CD4-positive, alpha-beta T cell treated with Interleukin-6 at 100 ng/mL for 8 hours (primary cell): ENCODE data around the gene NFYC.

Source experiments
- DNase-seq: peaks from one replicate; pipeline ENCODE4 v3.0.0-alpha.2; 2020; ENCODE audit warnings: mixed read lengths, low spot score

NFYC gene

DNA sequence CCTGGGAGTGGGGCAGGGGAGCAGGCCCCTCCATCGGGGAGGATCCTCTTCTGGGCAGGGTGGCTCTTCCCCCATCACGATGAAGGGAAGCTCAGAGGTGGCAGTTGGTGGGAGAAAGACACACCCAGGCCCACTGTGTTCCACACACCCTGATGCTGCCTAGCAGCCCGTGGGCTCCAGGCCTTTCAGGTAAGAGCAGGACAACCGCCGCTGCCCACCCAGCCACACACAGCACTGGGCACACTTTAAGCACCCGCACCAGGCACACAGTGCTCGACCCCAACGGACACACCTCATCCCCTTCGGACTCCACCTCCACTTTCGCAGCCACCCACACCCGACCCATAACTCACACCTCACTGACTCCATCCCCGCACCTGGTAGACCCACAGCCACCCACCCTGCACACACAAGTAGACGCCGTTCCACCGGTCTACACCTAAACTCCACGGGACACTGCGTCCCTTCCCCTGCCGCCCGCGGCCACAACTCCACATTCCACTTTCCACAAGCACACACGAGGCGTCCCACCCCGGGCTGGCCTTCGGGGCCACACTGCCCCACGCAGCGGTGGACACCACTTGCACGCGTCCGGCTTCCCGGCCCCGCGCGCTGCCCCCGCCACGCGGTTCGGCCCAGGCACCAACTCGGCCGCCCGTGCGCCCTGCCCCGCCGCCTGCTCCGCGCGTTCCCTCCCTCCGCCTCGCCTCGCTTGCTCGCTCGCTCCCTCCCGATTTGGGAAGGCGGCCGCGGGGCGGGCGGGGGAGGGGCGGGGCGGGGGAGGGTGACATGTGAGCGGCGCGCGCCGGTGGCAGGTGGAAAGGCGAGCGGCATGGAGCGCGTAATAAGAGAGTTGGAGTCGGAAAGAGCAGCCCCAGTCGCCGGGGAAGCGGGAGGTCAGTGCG lies 91.7 kb downstream of the NFYC start, which contains the start of gene KCNQ4:
Gene KCNQ4, plus strand, starts transcription at position 787 of the 905 bp plus-strand sequence. CDS start 307 bp downstream, outside the sequence.
- no peak for DNase-seq

GRCh38 chr1:40784141-40784770 lies 92.8 kb downstream of the NFYC start:
- DNase-seq = no peak

- DNase-seq = no peak
These were observed 93.3 kb downstream of the NFYC start for GRCh38 chr1:40784771-40785151.

DNA sequence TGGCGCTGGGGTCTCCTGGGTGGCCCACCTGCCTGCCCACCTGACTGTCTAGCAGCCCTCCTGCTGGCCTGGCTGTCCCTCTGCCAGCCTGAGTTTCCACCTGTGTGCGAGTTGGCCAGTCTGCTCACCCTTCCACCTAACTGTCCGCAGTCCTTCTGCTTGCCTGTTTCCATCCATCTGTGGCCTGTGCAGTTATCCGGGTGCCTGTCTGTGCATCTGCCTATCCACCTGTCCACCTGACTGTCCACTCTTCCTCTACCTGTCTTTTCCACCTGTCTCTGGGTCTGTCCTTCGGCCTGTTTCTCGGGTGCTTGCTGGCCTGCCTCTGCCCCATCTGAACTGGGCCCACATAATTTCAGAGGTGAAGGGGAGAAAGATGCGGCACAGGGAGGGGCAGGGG lies 93.9 kb downstream of the NFYC start:
- no peak for DNase-seq

DNA sequence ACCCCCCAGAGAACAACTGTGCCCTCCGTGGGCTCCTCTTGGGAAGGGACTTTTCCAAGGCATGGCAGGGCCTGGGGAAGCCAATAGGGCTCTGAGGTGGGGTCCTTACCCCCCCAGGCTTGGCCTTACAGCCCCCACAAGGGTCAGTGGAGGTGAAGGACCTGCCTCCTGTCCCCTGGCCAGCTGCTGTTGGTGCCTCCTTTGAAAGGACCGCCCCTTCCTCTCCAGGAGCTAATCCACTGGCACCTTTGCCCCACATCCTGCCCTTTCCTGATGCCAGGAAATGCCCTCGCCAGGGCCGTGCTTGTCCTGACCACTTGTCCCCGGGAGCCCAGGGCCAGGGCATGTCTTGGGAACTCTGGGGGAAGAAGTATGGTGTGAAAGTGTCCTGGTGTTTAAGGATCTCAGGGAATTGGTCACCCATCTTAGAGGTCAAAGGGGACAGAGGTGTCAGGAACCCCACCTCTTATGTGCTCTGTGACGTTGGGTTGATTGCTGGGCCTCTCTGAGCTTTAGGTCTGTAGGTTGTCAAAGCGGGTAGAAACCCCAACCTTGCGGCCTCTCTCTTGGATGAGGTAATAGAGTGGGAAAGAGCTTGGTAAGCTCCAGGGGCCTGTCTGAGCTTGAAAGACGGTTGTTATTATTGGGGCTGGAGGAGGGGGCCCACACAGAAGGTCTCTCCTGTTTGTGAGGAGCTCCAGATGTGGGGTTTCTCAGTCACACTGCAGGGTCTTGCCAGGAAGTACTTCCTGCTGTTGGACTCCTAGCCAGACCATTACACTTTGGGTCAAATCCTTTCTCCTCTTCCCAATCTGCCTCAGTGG lies 94.9 kb downstream of the NFYC start:
- no peak for DNase-seq

GRCh38 chr1:40786995-40787705 lies 95.6 kb downstream of the NFYC start:
- DNase-seq = no peak

DNA sequence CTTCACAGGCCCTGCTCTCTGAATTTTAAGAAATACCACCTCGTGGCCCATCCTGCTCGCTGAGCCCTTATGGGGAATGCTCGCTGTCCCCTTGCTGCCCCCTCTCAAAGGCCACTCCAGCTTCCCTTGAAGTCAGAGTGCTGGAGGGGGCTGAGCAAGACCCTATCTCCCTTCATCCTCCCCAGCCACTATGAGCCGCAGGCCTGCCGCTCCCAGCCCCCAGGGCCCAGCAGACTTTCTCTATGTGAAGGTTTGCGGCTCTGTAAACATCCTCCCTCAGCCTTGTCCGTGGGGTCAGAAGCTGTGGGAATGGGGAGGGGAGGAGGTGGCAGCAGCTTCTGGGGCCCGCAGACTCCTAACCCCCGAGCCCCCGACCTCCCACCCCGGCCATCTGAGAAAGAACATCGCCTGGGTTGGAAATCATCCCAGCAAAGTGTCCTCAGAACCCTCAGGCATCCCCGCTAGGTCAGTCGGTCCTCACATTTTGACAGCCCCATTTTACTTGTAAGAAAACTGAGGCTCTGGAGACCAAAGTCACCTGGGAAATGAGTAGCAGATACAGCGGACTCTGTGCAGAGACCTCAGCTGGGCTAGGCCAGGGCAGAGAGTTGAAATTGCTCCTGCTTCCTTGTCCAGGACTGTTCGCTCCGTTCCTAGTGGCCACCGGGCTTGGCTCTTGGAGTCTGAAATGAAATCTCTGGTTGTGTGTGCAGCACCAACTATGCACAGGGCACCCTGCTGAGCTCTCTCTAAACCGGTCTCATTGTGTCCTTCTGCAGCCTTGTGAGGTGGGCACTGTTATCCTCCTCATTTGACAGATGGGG lies 96.4 kb downstream of the NFYC start:
- DNase-seq = no peak

GRCh38 chr1:40788561-40789341 lies 97.2 kb downstream of the NFYC start:
- no peak for DNase-seq

DNA sequence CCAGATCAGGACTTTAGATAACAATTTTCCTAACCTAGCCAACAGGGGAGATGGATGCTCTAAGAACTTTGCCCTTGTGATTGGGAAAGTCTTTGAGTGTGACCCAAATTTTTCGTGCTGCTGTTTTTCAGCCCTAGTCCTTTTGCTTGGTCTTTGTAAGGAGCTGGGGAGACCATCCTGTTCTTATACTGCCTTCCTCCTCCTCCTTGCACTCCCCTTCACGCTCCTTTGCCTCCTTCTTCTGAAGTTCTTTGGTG lies 97.8 kb downstream of the NFYC start:
- DNase-seq = no peak

DNA sequence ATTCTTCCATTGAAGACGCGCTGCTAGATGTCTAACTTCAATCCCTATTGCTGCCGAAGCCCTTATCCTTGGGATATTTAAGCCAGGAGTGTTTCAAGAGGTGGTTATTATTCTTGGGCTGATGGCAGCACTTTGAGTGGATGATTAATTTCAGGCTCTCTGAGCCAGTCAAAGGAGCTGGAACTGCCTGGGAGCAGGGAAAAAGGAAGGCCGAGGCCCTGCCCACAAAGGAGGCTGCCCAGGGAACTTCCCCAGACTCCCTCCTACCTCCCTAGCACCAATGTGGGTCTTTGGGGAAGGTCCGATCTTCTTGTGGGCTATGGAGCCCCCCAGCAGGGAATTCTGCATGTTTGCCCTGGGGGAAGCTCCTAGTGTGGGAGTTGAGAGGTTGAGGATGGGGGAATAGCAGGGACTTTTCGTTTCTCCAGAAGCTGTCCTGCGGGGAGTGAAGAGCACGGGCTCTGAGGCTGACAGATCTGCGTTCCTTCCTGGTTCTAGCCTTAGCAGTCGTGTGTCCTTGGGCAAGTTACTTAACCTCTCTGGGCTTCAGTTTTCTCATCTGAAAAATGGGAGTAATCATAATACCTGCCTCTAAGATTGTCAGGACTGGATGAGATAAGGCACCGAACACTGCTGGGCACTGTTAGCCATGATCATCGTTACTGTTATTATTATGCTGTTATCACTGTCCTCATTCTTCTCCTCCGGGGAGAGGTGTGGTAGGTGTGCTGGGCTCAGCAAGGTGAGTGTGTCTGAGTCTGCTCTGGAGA lies 98.3 kb downstream of the NFYC start:
- DNase-seq = no peak

GRCh38 chr1:40792036-40792435 lies 100.5 kb downstream of the NFYC start:
- DNase-seq = no peak

DNA sequence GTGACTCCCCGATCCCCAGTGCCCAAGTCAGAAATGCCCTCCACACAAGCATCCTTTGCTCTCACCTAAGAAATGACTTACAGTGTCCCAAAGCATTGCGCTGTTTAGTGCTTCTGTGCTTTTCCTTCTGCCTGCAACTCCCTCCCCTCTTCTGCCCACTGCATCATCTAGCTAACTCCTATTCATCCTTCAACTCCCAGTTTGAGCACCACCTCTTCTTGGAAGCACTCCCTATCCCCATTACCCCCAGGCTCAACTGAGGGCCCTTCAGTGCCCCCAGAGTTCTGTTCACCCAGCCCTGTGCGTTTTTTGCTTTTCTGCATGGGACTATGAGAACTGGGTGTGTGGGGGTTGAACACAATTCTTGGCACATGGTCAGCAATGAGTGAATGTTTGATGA lies 102.1 kb downstream of the NFYC start:
- DNase-seq = no peak

DNA sequence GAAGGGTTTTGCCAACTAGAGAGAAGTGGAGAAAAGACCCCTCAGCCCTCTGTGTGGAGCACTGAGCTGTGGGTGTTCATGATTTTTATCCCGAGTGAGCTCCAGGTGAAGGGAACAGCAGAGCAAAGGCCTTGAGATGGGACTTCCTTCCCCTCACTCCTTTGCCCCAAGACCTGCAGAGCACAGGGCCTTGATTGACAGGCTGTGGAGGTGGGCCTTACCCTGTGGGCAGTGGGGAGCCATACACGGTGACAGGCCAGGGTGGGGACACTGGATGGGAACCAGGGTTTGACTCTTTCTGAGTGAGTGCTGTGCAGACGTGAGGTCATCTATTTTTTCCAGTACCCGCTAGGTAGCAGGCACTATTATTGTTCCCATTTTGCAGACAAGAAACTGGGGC lies 102.5 kb downstream of the NFYC start:
- no peak for DNase-seq

- no peak for DNase-seq
These were observed 103.6 kb downstream of the NFYC start for GRCh38 chr1:40794974-40795715.

DNA sequence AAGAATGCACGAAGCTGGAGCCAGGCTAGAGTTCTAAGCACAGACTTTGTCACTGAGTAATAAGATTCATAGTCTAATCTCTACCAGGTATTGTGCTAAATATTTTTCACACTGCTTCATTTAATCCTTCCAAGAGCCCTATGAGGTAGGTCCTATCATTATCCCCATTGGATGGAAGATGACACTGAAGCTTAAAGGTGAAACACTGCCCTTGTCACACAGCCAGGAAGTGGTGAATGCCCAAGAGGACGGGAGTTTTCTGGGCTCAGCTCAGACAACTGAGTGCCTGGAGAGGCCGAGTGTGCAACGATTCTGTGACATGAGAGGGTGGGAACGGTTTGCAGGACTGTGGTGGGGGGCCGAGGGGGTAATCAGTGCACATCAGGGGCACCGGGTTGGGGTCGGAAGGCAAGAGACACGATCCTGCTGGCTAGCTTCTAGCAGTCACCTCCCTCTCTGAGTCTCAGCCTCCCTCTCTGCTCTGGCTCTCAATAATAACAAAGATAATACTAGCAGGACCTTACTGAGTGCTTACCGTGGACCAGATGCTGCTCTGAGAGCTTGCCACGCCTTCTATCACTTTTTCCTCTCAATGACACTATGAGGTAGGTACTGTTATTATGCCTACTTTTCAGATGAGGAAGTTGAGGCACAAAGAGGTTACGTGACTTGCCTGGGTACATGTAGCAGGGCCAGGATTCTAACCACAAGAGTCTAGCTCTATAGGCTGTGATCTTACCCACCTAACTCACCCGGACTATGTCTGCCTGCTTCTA lies 104.5 kb downstream of the NFYC start:
- no peak for DNase-seq

- no peak for DNase-seq
These were observed 105.6 kb downstream of the NFYC start for GRCh38 chr1:40796939-40797667.

GRCh38 chr1:40797668-40798010 lies 106.1 kb downstream of the NFYC start:
- no peak for DNase-seq
